HepG2 (cell line): Measurements from ENCODE around the gene LATS2. TPM values are rescaled to one million over a fixed set of nuclear protein-coding genes. Genes with fewer than 3 reads are reported as not detected.

ENCODE experiments used
- CBX5 ChIP-seq: sonication (generic); formaldehyde crosslinking; IDR thresholded peaks from 2 replicates; pipeline ENCODE4 v1.4.0; 2020; ENCODE audit warnings: missing genetic modification reagents, borderline replicate concordance
- DNMT3B ChIP-seq: conservative IDR thresholded peaks from 2 replicates; pipeline ENCODE4 v1.6.1; 2016; ENCODE audit warnings: missing biosample characterization, control low read depth
- FOSL2 ChIP-seq: sonication (generic); formaldehyde crosslinking; IDR thresholded peaks from 2 replicates; pipeline ENCODE4 v1.4.0; 2020; ENCODE audit warnings: missing genetic modification reagents
- FOXA1 ChIP-seq, 2 experiments: fragments of 450-650 bp in 1 of 2; sonication (generic) in 1 of 2; formaldehyde crosslinking in 1 of 2; IDR thresholded peaks; 2 replicates each; pipeline versions ENCODE4 v1.4.0 to v1.6.1; 2016 to 2020; ENCODE audit warnings: missing genetic modification reagents in 1 of 2
- FOXA3 ChIP-seq: IDR thresholded peaks from 2 replicates; pipeline ENCODE4 v1.6.1; 2016; ENCODE audit warnings: missing genetic modification reagents, missing compliant biosample characterization
- FOXJ3 ChIP-seq: sonication (generic); formaldehyde crosslinking; IDR thresholded peaks from 2 replicates; pipeline ENCODE4 v1.4.0; 2020; ENCODE audit warnings: missing genetic modification reagents, mild to moderate bottlenecking, borderline replicate concordance
- FOXK2 ChIP-seq: fragments of 450-650 bp; IDR thresholded peaks from 2 replicates; pipeline ENCODE4 v1.6.1; 2016
- MEF2D ChIP-seq: sonication (generic); formaldehyde crosslinking; IDR thresholded peaks from 2 replicates; pipeline ENCODE4 v1.5.1; 2020; ENCODE audit warnings: mild to moderate bottlenecking, missing genetic modification reagents
- MTF1 ChIP-seq: sonication (generic); formaldehyde crosslinking; IDR thresholded peaks from 2 replicates; pipeline ENCODE4 v1.5.0; 2020; ENCODE audit warnings: missing genetic modification reagents
- NR2C2 ChIP-seq: sonication (generic); formaldehyde crosslinking; IDR thresholded peaks from 2 replicates; pipeline ENCODE4 v1.4.0; 2020; ENCODE audit warnings: missing genetic modification reagents, mild to moderate bottlenecking, moderate library complexity, borderline replicate concordance
- ONECUT2 ChIP-seq: sonication (generic); formaldehyde crosslinking; IDR thresholded peaks from 2 replicates; pipeline ENCODE4 v1.4.0; 2020; ENCODE audit warnings: missing genetic modification reagents
- RBAK ChIP-seq: sonication (generic); formaldehyde crosslinking; IDR thresholded peaks from 2 replicates; pipeline ENCODE4 v1.5.1; 2020; ENCODE audit warnings: mild to moderate bottlenecking, missing genetic modification reagents
- RFXANK ChIP-seq: IDR thresholded peaks from 2 replicates; pipeline ENCODE4 v1.6.1; 2016
- SIX4 ChIP-seq: sonication (generic); formaldehyde crosslinking; IDR thresholded peaks from 2 replicates; pipeline ENCODE4 v1.4.0; 2020; ENCODE audit warnings: missing genetic modification reagents
- TARDBP ChIP-seq: sonication (generic); formaldehyde crosslinking; IDR thresholded peaks from 2 replicates; pipeline ENCODE4 v1.8.0; 2022; ENCODE audit warnings: mild to moderate bottlenecking, missing genetic modification reagents
- ZMAT3 ChIP-seq: sonication (generic); formaldehyde crosslinking; conservative IDR thresholded peaks from 2 replicates; pipeline ENCODE4 v1.7.0; 2021; ENCODE audit warnings: missing genetic modification reagents
- ZNF564 ChIP-seq: sonication (generic); formaldehyde crosslinking; IDR thresholded peaks from 2 replicates; pipeline ENCODE4 v1.8.1; 2023; ENCODE audit warnings: mild to moderate bottlenecking, missing genetic modification reagents
- ZNF574 ChIP-seq: sonication (generic); formaldehyde crosslinking; IDR thresholded peaks from 2 replicates; pipeline ENCODE4 v1.4.0; 2020; ENCODE audit warnings: missing genetic modification reagents
- ZNF737 ChIP-seq: sonication (generic); formaldehyde crosslinking; IDR thresholded peaks from 2 replicates; pipeline ENCODE4 v1.5.0; 2020; ENCODE audit warnings: missing genetic modification reagents, mild to moderate bottlenecking, borderline replicate concordance
- ZNF792 ChIP-seq: IDR thresholded peaks from 2 replicates; pipeline ENCODE4 v1.6.1; 2016
- ZSCAN12 ChIP-seq: sonication (generic); formaldehyde crosslinking; IDR thresholded peaks from 2 replicates; pipeline ENCODE4 v1.9.0; 2021; ENCODE audit warnings: mild to moderate bottlenecking, missing genetic modification reagents
- polyA plus RNA-seq, 8 experiments: library from polyadenylated mRNA; depleted of rRNA in 3 of 8; stranded (reverse) in 7 of 8; unstranded in 1 of 8; fragments of >200 nt; fragmentation: Illumina TruSeq in 4 of 8; extraction: Trizol in 4 of 8; gene quantifications; 2 replicates each; pipeline versions ENCODE4 v1.2.1 to v1.2.3, GENCODE V29; 2011 to 2016; ENCODE audit warnings: low read depth in 4 of 8, missing spikeins in 1 of 8, mixed read lengths in 1 of 8; ENCODE audit not compliant: insufficient read depth in 1 of 8
- total RNA-seq, 5 experiments: library from RNA; depleted of rRNA; stranded (reverse); fragments of >200 nt; fragmentation: Illumina TruSeq; extraction: Trizol; gene quantifications; 2 replicates each; pipeline ENCODE4 v1.2.3, GENCODE V29; 2016; ENCODE audit warnings: low read depth in 1 of 5
- TF ChIP-seq, protein P1 (sequence below), 2 experiments: sonication (generic) in 1 of 2; formaldehyde crosslinking in 1 of 2; IDR thresholded peaks; 2 replicates each; pipeline versions ENCODE4 v1.4.0 to v1.6.1; 2018 to 2020; ENCODE audit warnings: missing genetic modification reagents in 2 of 2, borderline replicate concordance in 1 of 2, low read depth in 1 of 2, mild to moderate bottlenecking in 1 of 2, missing biosample characterization in 1 of 2
- TF ChIP-seq, protein P2 (sequence below): sonication (generic); formaldehyde crosslinking; IDR thresholded peaks from 2 replicates; pipeline ENCODE4 v1.4.0; 2020; ENCODE audit warnings: missing genetic modification reagents

The LATS2 gene
- total and polyA plus RNA-seq, 2 of the 13 experiments (the other 11 are each of a cell fraction or from before 2014, with no cell fraction given): 7.3 to 8.5 TPM

DNA sequence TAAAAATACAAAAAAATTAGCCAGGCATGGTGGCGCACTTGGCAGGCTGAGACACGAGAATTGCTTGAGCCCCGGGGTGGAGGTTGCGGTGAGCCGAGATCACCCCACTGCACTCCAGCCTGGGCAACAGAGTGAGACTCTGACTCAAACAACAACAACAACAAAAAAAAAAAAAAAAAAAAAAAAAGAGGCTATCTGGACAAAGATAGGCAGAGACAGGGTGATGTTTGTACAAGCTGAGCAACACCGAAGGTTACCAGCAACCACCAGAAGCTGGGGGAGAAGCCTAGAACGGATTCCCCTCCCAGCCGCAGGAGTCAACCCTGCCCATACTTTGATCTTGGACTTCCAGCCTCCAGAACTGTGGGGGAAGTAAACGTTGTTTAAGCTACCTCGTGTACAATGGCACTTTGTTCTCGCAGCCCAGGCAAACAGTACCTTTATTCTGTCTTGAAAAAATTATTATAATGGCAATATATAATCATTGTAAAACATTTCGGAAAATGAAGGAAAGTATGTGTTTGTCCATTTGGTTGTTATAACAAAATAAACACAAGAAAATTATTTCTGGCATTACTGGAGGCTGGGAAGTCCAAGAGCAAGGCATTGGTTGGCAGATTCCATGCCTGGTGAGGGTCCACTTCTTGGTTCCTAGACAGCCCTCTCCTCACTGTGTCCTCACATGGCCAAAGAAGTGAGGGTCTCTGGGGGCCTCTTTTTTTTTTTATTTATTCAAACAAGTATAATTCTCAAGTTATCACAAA lies 39.8 kb upstream of the LATS2 start (continued):
- TF ChIP-seq, protein P1, sequence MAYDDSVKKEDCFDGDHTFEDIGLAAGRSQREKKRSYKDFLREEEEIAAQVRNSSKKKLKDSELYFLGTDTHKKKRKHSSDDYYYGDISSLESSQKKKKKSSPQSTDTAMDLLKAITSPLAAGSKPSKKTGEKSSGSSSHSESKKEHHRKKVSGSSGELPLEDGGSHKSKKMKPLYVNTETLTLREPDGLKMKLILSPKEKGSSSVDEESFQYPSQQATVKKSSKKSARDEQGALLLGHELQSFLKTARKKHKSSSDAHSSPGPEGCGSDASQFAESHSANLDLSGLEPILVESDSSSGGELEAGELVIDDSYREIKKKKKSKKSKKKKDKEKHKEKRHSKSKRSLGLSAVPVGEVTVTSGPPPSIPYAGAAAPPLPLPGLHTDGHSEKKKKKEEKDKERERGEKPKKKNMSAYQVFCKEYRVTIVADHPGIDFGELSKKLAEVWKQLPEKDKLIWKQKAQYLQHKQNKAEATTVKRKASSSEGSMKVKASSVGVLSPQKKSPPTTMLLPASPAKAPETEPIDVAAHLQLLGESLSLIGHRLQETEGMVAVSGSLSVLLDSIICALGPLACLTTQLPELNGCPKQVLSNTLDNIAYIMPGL (CRISPR knock-in tag; IDR thresholded peaks at IDR 0.05; ENCODE audit: borderline replicate concordance in 1 of 2, low read depth in 1 of 2): 0 out of 4 replicates have a peak, but pooled peaks of 1 of the 2 experiments have one; percentile 29
- TF ChIP-seq RBAK (CRISPR knock-in tag) (no peak), FOSL2 (CRISPR knock-in tag) (peak; percentile 61), FOXK2 (0 out of 2 replicates have a peak, but pooled peaks have one; percentile 21), ZNF574 (peak; percentile 51; the same call in 1 of the 2 replicates), ZMAT3 (CRISPR knock-in tag) (0 out of 2 replicates have a peak, but pooled peaks have one; percentile 26), FOXA1 (IDR thresholded peaks at IDR 0.05) (no peak), FOXA1 (CRISPR knock-in tag; IDR thresholded peaks at IDR 0.05) (peak; percentile 53; the same call in 1 of the 2 replicates), MTF1 (no peak), FOXA3 (CRISPR knock-in tag) (peak; percentile 57; the same call in 1 of the 2 replicates), ZNF737 (CRISPR knock-in tag) (no peak), CBX5 (CRISPR knock-in tag) (peak; percentile 81; the same call in 1 of the 2 replicates), FOXJ3 (CRISPR knock-in tag) (peak; percentile 48; the same call in 1 of the 2 replicates), ZSCAN12 (CRISPR knock-in tag) (no peak), RFXANK (CRISPR knock-in tag) (peak; percentile 64; the same call in 1 of the 2 replicates), ZNF792 (peak; percentile 44; the same call in 1 of the 2 replicates), DNMT3B (CRISPR knock-in tag) (0 out of 2 replicates have a peak, but pooled peaks have one; percentile 29), ZNF564 (peak; percentile 98), TARDBP (peak; percentile 71; the same call in 1 of the 2 replicates), NR2C2 (CRISPR knock-in tag) (no peak), MEF2D (CRISPR knock-in tag) (no peak), SIX4 (0 out of 2 replicates have a peak, but pooled peaks have one; percentile 39), ONECUT2 (CRISPR knock-in tag) (no peak)
- TF ChIP-seq, protein P2, sequence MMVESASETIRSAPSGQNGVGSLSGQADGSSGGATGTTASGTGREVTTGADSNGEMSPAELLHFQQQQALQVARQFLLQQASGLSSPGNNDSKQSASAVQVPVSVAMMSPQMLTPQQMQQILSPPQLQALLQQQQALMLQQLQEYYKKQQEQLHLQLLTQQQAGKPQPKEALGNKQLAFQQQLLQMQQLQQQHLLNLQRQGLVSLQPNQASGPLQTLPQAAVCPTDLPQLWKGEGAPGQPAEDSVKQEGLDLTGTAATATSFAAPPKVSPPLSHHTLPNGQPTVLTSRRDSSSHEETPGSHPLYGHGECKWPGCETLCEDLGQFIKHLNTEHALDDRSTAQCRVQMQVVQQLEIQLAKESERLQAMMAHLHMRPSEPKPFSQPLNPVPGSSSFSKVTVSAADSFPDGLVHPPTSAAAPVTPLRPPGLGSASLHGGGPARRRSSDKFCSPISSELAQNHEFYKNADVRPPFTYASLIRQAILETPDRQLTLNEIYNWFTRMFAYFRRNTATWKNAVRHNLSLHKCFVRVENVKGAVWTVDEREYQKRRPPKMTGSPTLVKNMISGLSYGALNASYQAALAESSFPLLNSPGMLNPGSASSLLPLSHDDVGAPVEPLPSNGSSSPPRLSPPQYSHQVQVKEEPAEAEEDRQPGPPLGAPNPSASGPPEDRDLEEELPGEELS (CRISPR knock-in tag): peak; percentile 92
